ENCODE measurements around the gene SURF1.
"Not testable (repeated sequence)": the region's sequence is repeated elsewhere in the genome, so short reads cannot be mapped to it uniquely, and the experiment has no call there.

Gene SURF1

DNA sequence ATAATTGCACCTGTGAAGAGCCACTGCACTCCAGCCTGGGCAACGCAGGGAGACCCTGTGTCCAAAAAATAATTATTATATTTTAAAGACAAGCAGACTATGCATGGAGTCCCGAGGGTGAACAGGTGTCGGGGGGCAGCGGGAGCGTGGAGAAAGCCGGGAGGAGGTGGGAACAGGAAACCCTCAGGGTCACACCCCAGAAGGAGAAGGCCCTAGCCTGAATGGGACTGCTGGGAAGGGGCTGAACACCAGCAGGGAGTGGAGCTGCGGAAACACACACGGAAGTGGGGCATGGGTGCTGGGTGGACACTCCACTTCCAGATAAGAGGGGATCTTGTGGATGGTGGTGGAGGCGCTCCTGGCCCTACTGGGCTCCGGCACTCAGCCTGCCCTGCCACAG is 33.1 kb downstream of the SURF1 start:
- H3K4me1 Mint-ChIP-seq (ENCODE audit: low read depth) = no peaks in the 10 kb centered on the region
- H3K36me3 Mint-ChIP-seq (ENCODE audit: low read depth) = no peaks in the 10 kb centered on the region
- no peak for DNase-seq (ENCODE audit: low spot score)
- no peak overlapping the region for H3K27ac Mint-ChIP-seq
- H3K27me3 Mint-ChIP-seq (ENCODE audit: low read depth) = peaks cover 3% of the 10 kb centered on the region
- H3K9me3 Mint-ChIP-seq = no peaks in the 10 kb centered on the region
- H3K4me3 Mint-ChIP-seq = no peak overlapping the region

DNA sequence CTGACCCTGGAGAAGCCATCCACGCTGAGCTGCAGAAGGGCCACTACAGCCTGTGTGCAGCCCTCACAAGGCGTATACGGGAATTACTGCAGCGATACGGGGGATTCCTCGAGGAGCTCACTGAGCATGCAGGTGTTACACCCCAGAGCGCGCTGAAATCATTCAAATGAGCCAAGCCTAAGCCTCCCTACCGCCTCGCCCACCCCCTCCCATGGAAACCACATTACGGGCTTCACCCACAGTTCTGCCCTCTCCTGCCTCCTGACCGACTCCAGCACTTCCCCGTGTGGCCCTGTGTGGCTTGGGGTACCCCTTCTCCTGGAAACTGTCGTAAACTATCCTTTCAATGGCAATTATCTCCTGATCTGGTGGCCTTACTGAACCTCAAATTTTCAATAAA is 33.6 kb downstream of the SURF1 start:
- no peaks in the 10 kb centered on the region for H3K4me1 Mint-ChIP-seq (ENCODE audit: low read depth)
- no peak overlapping the region for H3K4me3 Mint-ChIP-seq
- H3K27ac Mint-ChIP-seq = no peak overlapping the region
- no peak for DNase-seq (ENCODE audit: low spot score)
- peaks cover 3% of the 10 kb centered on the region for H3K27me3 Mint-ChIP-seq (ENCODE audit: low read depth)
- no peaks in the 10 kb centered on the region for H3K36me3 Mint-ChIP-seq (ENCODE audit: low read depth)
- H3K9me3 Mint-ChIP-seq = no peaks in the 10 kb centered on the region

DNA sequence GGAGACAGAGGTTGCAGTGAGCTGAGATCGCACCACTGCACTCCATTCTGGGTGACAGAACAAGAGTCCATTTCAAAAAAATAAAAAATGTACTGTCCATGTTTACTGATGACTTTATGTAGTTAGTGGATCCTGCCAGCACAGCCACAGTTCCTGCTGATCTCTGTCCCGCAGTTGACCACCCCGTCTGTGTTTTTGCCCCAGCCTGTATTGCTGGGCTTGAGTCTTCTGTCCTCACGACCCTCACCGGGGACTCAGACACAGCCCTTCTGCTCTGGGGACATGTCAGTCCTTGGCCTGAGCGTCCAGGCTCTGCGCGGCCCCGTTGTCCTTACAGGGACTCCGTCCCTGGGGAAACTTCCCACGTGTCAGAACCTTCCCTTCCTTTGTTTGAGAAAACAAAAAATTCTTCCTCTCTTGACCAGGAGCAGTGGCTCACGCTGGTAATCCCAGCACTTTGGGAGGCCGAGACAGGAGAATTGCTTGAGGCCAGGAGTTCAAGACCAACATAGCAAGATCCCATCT is 34.8 kb downstream of the SURF1 start:
- DNase-seq (ENCODE audit: low spot score) = no peak
- no peak overlapping the region for H3K4me3 Mint-ChIP-seq
- no peak overlapping the region for H3K27ac Mint-ChIP-seq
- no peaks in the 10 kb centered on the region for H3K36me3 Mint-ChIP-seq (ENCODE audit: low read depth)
- no peaks in the 10 kb centered on the region for H3K4me1 Mint-ChIP-seq (ENCODE audit: low read depth)
- H3K9me3 Mint-ChIP-seq = no peaks in the 10 kb centered on the region
- H3K27me3 Mint-ChIP-seq (ENCODE audit: low read depth) = peaks cover 3% of the 10 kb centered on the region

DNA sequence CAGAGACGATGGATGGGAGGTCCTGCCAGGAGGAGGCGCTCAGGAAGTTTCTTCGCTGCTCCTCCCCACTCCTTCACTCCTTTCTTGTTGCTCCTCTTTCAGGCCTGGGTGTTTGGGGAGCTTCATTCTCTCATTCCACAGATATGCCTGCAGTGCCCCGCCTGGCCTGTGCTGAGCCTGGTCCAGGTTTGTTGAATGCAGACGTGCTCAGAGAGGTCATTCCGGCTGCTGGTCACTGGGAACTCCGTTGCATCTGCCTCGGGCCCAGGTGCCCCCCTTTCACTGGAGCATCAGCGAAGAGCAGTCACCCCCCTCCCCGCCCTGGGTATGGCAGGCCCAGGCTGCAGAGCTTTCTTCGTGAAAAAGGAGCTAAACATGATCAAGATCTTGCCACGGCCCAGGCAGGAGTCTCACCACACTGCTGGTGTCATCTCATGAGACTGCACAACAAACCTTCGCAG is 35.8 kb downstream of the SURF1 start:
- Mint-ChIP-seq H3K27me3 (ENCODE audit: low read depth) (peaks cover 3% of the 10 kb centered on the region), H3K9me3 (no peaks in the 10 kb centered on the region), H3K27ac (no peak overlapping the region), H3K4me3 (no peak overlapping the region), H3K4me1 (ENCODE audit: low read depth) (no peaks in the 10 kb centered on the region), H3K36me3 (ENCODE audit: low read depth) (no peaks in the 10 kb centered on the region)
- no peak for DNase-seq (ENCODE audit: low spot score)

DNA sequence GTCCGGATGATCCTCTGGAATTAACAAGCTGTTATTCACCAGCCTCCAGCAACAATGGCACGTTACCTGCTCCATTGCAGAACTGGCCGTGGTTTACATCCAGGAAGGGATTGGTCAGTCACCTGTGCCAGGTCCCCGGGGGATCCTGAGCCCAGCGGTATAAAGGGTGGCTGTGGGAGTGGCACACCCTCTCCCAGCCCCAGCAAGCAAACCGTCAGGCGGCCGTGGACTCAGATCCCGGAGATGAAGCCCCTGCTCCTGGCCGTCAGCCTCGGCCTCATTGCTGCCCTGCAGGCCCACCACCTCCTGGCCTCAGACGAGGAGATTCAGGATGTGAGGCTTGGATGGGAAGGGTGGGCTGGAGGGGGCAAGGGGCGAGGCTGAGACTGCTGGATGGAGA is 38.7 kb downstream of the SURF1 start:
- DNase-seq (ENCODE audit: low spot score); H3K27me3 Mint-ChIP-seq (ENCODE audit: low read depth); H3K27ac Mint-ChIP-seq; H3K9me3 Mint-ChIP-seq; H3K36me3 Mint-ChIP-seq (ENCODE audit: low read depth); H3K4me3 Mint-ChIP-seq; H3K4me1 Mint-ChIP-seq (ENCODE audit: low read depth): not testable (repeated sequence)

DNA sequence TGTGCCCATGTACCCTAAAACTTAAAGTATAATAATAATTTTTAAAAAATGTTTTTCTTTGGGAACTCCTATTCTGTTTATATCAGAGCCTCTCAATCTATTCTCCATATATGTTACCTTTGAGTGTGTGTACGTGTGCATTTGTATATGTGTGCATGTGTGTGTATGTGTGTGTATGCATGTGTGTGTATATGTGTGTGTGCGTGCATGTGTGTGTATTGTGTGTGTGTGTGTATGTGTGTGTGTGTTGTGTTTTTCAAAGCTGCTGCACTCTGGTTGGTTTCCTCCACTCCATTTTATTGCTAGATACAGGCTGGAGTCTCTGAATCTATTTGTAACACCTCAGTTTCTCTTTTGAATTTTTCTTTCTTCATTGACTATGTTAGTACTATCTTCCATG is 40.3 kb downstream of the SURF1 start:
- no peaks in the 10 kb centered on the region for H3K36me3 Mint-ChIP-seq (ENCODE audit: low read depth)
- no peak overlapping the region for H3K4me3 Mint-ChIP-seq
- no peak for DNase-seq (ENCODE audit: low spot score)
- no peaks in the 10 kb centered on the region for H3K27me3 Mint-ChIP-seq (ENCODE audit: low read depth)
- no peaks in the 10 kb centered on the region for H3K4me1 Mint-ChIP-seq (ENCODE audit: low read depth)
- H3K9me3 Mint-ChIP-seq = no peaks in the 10 kb centered on the region
- H3K27ac Mint-ChIP-seq = no peak overlapping the region

DNA sequence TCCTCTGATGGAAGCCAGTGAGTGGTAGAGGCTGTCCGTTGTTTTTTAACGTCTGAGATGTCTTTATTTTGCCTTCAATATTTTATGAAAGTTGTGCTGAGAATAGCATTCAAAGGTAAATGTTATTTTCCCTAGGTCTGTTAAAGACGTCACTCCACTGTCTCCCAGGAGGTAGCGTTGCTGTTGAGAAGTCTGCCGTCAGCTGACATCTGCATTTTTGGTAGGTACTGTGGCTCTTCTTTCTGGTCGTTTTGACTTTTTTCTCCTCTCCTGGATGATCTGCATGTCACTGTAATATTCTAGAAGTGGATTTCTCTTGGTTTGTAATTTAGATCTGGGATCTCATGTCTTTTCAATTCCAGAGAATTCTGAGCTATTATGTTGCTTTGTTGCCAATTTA is 46.7 kb downstream of the SURF1 start:
- Mint-ChIP-seq H3K27ac (no peak overlapping the region), H3K4me1 (ENCODE audit: low read depth) (no peaks in the 10 kb centered on the region), H3K4me3 (no peak overlapping the region), H3K27me3 (ENCODE audit: low read depth) (no peaks in the 10 kb centered on the region), H3K9me3 (no peaks in the 10 kb centered on the region), H3K36me3 (ENCODE audit: low read depth) (no peaks in the 10 kb centered on the region)
- no peak for DNase-seq (ENCODE audit: low spot score)

DNA sequence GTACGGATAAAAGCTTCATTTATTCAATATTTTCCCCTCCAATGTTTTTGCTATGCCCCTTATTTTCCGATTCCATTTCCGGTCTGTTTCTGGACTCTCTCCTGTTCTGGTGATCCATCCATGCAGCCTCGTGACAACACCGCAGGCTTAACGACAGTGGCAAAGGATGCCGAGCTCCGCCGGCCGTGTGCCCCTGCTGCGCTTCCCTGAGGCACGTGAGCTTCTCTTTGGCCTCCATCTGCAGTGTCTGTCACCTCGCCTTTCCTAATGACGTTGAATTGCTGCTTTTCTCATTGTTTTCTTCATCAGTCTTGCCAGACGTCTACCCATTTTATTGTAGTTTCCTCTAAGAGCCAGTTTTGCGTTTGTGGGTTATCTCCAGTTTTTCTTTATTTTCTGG is 49.0 kb downstream of the SURF1 start:
- H3K27me3 Mint-ChIP-seq (ENCODE audit: low read depth) = no peaks in the 10 kb centered on the region
- H3K4me3 Mint-ChIP-seq = no peak overlapping the region
- no peaks in the 10 kb centered on the region for H3K36me3 Mint-ChIP-seq (ENCODE audit: low read depth)
- no peak overlapping the region for H3K27ac Mint-ChIP-seq
- H3K4me1 Mint-ChIP-seq (ENCODE audit: low read depth) = no peaks in the 10 kb centered on the region
- H3K9me3 Mint-ChIP-seq = no peaks in the 10 kb centered on the region
- no peak for DNase-seq (ENCODE audit: low spot score)

DNA sequence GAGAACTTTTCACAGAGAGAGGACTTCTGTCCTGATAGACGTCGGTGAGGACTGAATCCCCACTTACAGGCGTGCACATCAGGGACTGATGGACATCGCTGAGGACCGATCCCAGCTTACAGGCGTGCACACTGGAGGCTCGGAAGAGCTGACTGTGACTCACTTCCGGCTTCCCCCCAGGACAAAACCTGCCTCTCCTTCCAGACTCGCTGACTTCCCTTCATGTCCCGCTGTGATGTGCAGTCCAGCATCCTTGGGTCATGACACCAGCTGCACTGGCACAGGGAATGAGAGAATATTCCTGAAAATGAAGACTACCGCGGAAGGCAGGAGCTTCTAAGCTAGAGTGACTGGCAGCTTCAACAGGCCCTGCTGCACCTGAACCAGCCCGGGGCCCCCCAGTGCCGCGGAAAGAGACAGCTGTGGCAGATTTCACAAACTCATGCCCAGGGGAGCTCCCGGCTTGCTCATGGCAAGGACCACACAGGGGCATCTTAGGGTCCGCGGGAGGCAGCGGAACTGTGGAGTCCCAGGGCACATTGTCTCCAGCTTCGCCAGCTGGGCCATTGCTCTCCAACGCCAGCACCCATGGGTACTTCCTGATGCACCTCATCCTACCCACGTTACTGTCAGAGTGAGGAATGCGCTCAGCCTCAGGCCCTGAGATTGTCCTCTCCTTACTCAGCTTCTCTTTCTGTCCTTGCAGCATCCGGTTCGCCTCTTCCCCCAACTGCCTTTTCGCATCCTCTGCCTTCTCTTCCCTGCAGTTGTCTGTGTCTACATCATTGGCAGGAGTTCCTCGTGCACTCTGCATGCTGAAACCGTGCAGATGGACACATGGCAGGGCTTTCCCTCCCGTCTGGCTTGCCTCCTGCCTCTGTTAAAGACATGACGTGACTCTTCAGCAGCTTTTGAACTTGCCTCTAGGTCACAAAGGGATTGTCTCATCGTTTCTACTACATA is 49.8 kb downstream of the SURF1 start:
- Mint-ChIP-seq H3K36me3 (ENCODE audit: low read depth) (no peaks in the 10 kb centered on the region), H3K27me3 (ENCODE audit: low read depth) (no peaks in the 10 kb centered on the region), H3K9me3 (no peaks in the 10 kb centered on the region), H3K27ac (no peak overlapping the region), H3K4me3 (no peak overlapping the region), H3K4me1 (ENCODE audit: low read depth) (no peaks in the 10 kb centered on the region)
- DNase-seq (ENCODE audit: low spot score) = no peak

DNA sequence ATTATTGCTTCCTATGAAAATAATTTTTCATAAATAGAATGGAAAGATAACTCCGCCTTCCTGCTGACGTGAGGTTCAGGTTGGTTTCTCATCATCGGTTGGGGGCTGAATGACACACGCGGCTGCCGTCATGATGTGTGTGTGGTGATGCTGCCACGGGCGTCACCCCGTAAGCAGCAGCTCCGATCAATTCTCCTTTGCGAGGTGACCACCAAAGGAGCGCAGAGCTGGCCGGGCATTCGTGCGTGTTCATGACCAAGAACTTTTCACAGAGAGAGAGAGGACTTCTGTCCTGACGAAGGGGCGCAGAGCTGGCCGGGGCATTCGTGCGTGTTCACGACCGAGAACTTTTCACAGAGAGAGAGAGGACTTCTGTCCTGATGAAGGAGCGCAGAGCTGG is 50.6 kb downstream of the SURF1 start:
- Mint-ChIP-seq H3K4me3 (no peak overlapping the region), H3K27me3 (ENCODE audit: low read depth) (no peaks in the 10 kb centered on the region), H3K27ac (no peak overlapping the region), H3K4me1 (ENCODE audit: low read depth) (no peaks in the 10 kb centered on the region), H3K36me3 (ENCODE audit: low read depth) (no peaks in the 10 kb centered on the region), H3K9me3 (no peaks in the 10 kb centered on the region)
- no peak for DNase-seq (ENCODE audit: low spot score)

DNA sequence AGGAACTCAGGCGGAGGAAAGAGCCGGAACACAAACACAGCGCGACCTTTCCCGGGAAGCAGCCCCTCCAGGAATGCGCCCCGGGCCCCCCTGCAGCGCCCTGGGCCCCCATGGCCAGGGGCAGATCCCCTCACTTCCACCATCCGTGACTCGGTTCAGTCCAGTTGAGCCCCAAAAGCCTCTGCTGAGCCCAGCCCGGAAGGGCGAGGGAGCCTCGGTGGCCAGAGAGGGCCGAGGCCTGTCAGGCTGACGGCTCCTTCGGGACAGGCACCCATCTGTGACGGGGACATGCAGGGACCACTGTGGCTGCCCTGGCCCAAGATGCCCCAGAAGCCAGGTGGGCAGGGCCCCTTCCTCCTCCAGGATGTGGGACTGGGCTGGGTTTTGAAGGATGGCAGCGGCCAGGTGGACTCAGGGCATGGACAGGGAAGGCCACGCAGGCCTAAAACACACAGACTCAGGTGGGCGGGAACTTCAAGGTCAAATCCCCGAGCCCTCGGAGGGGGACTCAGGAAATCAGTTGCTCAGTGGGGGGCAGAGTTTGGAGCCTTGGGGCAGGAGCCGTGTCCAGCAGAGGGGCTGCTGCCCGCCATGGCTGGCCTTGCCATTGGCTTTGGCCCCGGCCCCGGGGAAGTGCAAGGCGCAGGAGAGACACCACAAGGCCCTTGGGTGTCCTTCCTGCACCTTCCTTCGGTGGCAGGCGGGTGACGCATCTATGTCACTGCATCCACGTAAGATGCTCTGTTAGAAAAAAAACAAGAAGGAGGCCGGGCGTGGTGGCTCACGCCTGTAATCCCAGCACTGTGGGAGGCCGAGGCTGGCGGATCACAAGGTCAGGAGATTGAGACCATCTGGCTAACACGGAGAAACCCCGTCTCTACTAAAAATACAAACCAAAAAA is 51.6 kb downstream of the SURF1 start:
- DNase-seq (ENCODE audit: low spot score) = no peak
- H3K9me3 Mint-ChIP-seq = no peaks in the 10 kb centered on the region
- H3K4me3 Mint-ChIP-seq = no peak overlapping the region
- no peaks in the 10 kb centered on the region for H3K36me3 Mint-ChIP-seq (ENCODE audit: low read depth)
- H3K4me1 Mint-ChIP-seq (ENCODE audit: low read depth) = no peaks in the 10 kb centered on the region
- H3K27ac Mint-ChIP-seq = no peak overlapping the region
- no peaks in the 10 kb centered on the region for H3K27me3 Mint-ChIP-seq (ENCODE audit: low read depth)

DNA sequence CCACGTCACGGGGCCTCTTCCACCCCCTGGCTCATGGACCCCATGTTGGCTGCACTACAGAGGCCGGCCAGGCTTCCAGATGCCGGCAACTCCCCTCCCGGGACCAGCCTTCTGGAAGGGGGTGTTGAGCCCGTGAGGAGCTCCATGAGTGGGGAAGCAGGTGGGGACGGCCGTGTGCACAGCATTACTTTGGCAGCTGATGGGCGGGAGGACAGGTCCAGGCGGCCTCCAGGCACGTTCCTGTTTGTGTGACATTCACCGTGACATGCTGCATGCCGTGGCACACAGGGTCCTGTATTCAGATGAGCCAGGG is 52.2 kb downstream of the SURF1 start:
- Mint-ChIP-seq H3K27ac (no peak overlapping the region), H3K4me1 (ENCODE audit: low read depth) (no peaks in the 10 kb centered on the region), H3K4me3 (no peak overlapping the region), H3K36me3 (ENCODE audit: low read depth) (no peaks in the 10 kb centered on the region), H3K27me3 (ENCODE audit: low read depth) (no peaks in the 10 kb centered on the region), H3K9me3 (no peaks in the 10 kb centered on the region)
- no peak for DNase-seq (ENCODE audit: low spot score)

DNA sequence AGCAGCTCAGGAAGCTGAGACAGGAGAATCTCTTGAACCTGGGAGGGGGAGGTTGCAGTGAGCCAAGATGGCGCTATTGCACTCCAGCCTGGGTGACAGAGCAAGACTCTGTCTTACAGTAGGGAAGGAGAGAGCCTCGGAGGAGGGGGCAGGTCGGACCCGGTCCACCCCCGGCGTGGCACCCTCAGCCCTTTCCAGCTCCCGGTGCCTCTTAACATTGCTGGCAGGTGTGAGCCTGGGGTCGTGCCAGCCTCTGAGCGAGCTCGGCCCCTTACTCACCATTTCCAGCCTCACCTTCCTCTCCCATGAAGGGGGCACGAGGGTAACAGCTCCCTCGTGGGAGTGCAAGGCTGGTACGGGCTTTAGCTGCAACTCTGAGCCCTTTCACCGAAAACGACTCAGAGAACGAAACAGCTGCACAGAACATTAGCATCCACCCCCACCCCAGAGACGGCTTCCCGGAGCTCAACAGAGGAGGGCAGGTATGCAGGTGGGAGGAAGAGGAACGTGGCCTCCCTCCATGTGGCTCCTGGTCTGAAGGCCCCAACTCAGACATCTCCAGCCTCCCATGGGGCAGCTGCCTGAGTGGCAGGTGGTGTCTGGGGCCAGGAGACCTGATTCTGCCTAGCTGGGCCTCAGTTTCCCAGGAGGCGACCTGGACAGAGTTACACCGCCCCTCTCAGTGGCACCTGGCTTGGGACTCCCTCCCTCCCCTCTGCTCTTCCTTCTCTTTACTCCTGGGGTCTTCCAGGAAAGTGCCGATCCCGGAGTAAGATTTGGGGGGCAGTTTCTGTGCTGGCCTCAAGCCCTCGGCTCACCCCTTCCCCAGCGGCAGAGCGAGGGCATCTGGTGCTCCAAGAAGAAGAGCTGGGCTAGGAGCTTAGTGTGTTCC is 52.8 kb downstream of the SURF1 start:
- no peak overlapping the region for H3K4me3 Mint-ChIP-seq
- no peaks in the 10 kb centered on the region for H3K27me3 Mint-ChIP-seq (ENCODE audit: low read depth)
- no peaks in the 10 kb centered on the region for H3K4me1 Mint-ChIP-seq (ENCODE audit: low read depth)
- no peaks in the 10 kb centered on the region for H3K36me3 Mint-ChIP-seq (ENCODE audit: low read depth)
- H3K9me3 Mint-ChIP-seq = no peaks in the 10 kb centered on the region
- H3K27ac Mint-ChIP-seq = no peak overlapping the region
- no peak for DNase-seq (ENCODE audit: low spot score)

Data from T-helper 2 cell treated with Interferon-gamma antibody and Interleukin-4, amounts not matched to agents 5 μg/mL and 100 μg/mL, for 36 hours (primary cell).